Measurements from ENCODE around the gene PRXL2C. TPM values are rescaled to one million over a fixed set of nuclear protein-coding genes. Genes with fewer than 3 reads are reported as not detected.

Gene PRXL2C
- polyA plus RNA-seq, 2 of the 4 experiments (the other 2 are of a cell fraction), result 7.9 to 11.4 TPM

DNA sequence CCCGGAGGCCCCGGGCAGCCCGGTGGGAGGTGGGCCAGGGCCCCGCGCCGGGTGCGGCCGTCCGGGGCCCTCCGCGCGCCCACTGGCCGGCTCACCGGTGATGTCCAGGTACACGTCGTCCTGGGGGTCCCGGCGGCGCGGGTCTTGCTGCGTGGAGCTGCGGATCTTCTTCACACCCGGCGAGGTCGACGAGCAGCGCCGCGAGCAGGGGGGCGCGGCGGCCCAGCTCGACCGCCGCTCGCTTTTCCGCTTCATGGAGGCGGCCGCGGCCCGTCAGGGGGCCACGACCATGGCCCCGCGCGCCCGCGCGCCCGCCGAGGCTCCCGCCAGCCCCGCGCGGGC lies 36.0 kb downstream of the PRXL2C start:
- CTCF ChIA-PET, result interaction anchor here (0.6 to 2.0 kb wide), 14 partner anchors 13 to 297 kb away, joined by 3 to 7 read pairs (median 4); partner anchors contain the start of gene HABP4
- peak overlapping the region; percentile 81 to 95 for H3K27ac ChIP-seq
- ATAC-seq (peak; percentile 9 to 42; a peak in 4 of 6 replicates), DNase-seq (ENCODE audit: low read depth in 1 of 2, low spot score in 1 of 2) (no peak), FAIRE-seq (no peak)
- H3K4me2 ChIP-seq, result peak overlapping the region; percentile 97
- peak overlapping the region; percentile 98 for H3K4me3 ChIP-seq
- POLR2A ChIA-PET, result no interaction called here
- 3% methylated on average over 13 of the region's 54 CpGs for WGBS (ENCODE audit: missing lambda C conversion rate)
- TF ChIP-seq, protein P1, sequence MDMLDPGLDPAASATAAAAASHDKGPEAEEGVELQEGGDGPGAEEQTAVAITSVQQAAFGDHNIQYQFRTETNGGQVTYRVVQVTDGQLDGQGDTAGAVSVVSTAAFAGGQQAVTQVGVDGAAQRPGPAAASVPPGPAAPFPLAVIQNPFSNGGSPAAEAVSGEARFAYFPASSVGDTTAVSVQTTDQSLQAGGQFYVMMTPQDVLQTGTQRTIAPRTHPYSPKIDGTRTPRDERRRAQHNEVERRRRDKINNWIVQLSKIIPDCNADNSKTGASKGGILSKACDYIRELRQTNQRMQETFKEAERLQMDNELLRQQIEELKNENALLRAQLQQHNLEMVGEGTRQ (IDR thresholded peaks at IDR 0.05), result no peak
- TF ChIP-seq RARB (CRISPR knock-in tag; IDR thresholded peaks at IDR 0.05) (no peak), SMC3 (IDR thresholded peaks at IDR 0.05) (no peak), CBX2 (IDR thresholded peaks at IDR 0.05; ENCODE audit: borderline replicate concordance, low read depth) (no peak), MAFK (IDR thresholded peaks at IDR 0.05; ENCODE audit: partially characterized antibody) (no peak), RAD21 (conservative IDR thresholded peaks at IDR 0.05 in 1 of 2, IDR thresholded peaks at IDR 0.05 in 1 of 2) (no peak), CEBPB (IDR thresholded peaks at IDR 0.05) (no peak), EHMT2 (IDR thresholded peaks at IDR 0.05; ENCODE audit: low read depth) (no peak), HDAC2 (IDR thresholded peaks at IDR 0.05) (no peak), ZSCAN20 (CRISPR knock-in tag; IDR thresholded peaks at IDR 0.05) (no peak)
- TF ChIP-seq, protein P2, sequence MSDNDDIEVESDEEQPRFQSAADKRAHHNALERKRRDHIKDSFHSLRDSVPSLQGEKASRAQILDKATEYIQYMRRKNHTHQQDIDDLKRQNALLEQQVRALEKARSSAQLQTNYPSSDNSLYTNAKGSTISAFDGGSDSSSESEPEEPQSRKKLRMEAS (IDR thresholded peaks at IDR 0.05), result no peak
- TF ChIP-seq, protein P3, sequence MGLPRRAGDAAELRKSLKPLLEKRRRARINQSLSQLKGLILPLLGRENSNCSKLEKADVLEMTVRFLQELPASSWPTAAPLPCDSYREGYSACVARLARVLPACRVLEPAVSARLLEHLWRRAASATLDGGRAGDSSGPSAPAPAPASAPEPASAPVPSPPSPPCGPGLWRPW (IDR thresholded peaks at IDR 0.05), result no peak
- TF ChIP-seq, protein P4, sequence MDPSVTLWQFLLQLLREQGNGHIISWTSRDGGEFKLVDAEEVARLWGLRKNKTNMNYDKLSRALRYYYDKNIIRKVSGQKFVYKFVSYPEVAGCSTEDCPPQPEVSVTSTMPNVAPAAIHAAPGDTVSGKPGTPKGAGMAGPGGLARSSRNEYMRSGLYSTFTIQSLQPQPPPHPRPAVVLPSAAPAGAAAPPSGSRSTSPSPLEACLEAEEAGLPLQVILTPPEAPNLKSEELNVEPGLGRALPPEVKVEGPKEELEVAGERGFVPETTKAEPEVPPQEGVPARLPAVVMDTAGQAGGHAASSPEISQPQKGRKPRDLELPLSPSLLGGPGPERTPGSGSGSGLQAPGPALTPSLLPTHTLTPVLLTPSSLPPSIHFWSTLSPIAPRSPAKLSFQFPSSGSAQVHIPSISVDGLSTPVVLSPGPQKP (IDR thresholded peaks at IDR 0.05; ENCODE audit: low read depth, low read length), result no peak
- H3K4me1 ChIP-seq, result peaks cover 18% of the 10 kb centered on the region
- H3K9me3 ChIP-seq, result no peaks in the 10 kb centered on the region

DNA sequence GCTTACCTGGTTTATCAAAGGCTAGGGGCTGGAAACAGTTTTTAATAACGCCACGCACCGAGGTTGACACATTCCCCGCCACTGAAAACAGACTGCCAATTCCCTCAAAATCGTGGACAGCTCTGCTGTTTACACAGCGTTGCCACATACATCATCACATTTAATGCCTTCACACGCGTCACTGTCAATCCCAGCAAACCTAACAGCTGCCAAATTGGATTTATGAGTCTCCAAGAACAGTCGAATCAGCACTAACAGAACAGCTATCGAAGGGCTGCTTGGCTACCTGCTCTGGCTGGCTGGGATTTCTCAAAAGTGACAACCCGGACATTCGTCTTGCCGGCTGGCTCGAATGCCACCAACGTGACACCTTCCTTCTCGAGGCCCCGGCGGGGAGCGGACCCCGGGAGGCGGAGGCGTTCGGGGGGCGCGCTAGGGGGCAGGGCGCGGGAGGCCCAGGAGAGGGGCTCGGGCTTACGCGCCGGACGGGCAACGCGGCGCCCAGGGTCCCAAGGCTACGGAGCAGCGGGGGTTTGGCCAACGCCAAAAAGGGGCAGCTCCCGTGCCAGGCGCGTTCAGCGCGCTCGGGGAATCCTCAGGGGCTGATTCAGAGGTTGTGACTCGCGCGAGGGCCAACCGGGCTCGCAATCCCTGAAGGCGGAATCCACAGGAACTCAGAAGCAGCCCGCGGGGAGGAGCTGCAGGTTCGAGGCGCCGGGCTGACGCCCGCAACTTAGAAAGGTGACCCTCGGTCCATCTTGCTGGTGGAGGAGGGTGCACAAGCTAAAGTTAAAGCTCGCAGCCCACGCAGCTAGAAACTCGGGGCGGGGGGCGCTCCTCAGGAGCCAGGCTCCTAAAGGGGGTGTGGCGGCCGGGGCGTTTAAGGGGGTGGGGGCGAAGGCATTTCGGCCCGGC lies 36.7 kb downstream of the PRXL2C start:
- Histone ChIP-seq H3K4me1 (peaks cover 25% of the 10 kb centered on the region), H3K4me3 (peak overlapping the region; percentile 98), H3K9me3 (no peaks in the 10 kb centered on the region), H3K4me2 (peak overlapping the region; percentile 97), H3K27ac (peak overlapping the region; percentile 81 to 95)
- 16% methylated on average over 27 of the region's 69 CpGs for WGBS (ENCODE audit: missing lambda C conversion rate)
- CTCF ChIA-PET, result interaction anchor here (0.6 to 1.8 kb wide), 14 partner anchors 12 to 291 kb away, joined by 3 to 7 read pairs (median 4); no protein-coding TSS in a partner anchor
- POLR2A ChIA-PET, result no interaction called here
- ATAC-seq, result peak; percentile 48 to 57
- FAIRE-seq, result no peak
- TF ChIP-seq, protein P3 (IDR thresholded peaks at IDR 0.05), result no peak
- TF ChIP-seq PHF8 (IDR thresholded peaks at IDR 0.05; ENCODE audit: borderline replicate concordance, low read depth), result 0 out of 2 replicates have a peak, but pooled peaks have one; percentile 13
- TF ChIP-seq, protein P2 (IDR thresholded peaks at IDR 0.05), result peak; percentile 43
- 0 out of 2 replicates have a peak, but pooled peaks have one; percentile 16 for TF ChIP-seq HOXB5 (CRISPR knock-in tag; IDR thresholded peaks at IDR 0.05)
- no peak for TF ChIP-seq POLR2AphosphoS2 (conservative IDR thresholded peaks at IDR 0.05; ENCODE audit: low read length)
- no peak for TF ChIP-seq ESRRA (IDR thresholded peaks at IDR 0.05; ENCODE audit: borderline replicate concordance, low read length)
- TF ChIP-seq, protein P5, sequence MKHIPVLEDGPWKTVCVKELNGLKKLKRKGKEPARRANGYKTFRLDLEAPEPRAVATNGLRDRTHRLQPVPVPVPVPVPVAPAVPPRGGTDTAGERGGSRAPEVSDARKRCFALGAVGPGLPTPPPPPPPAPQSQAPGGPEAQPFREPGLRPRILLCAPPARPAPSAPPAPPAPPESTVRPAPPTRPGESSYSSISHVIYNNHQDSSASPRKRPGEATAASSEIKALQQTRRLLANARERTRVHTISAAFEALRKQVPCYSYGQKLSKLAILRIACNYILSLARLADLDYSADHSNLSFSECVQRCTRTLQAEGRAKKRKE (CRISPR knock-in tag; IDR thresholded peaks at IDR 0.05; ENCODE audit: low read depth), result no peak
- TF ChIP-seq MAFK (IDR thresholded peaks at IDR 0.05; ENCODE audit: partially characterized antibody), result peak; percentile 90
- TF ChIP-seq, protein P6, sequence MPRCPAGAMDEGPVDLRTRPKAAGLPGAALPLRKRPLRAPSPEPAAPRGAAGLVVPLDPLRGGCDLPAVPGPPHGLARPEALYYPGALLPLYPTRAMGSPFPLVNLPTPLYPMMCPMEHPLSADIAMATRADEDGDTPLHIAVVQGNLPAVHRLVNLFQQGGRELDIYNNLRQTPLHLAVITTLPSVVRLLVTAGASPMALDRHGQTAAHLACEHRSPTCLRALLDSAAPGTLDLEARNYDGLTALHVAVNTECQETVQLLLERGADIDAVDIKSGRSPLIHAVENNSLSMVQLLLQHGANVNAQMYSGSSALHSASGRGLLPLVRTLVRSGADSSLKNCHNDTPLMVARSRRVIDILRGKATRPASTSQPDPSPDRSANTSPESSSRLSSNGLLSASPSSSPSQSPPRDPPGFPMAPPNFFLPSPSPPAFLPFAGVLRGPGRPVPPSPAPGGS (IDR thresholded peaks at IDR 0.05), result no peak
- TF ChIP-seq, protein P7, sequence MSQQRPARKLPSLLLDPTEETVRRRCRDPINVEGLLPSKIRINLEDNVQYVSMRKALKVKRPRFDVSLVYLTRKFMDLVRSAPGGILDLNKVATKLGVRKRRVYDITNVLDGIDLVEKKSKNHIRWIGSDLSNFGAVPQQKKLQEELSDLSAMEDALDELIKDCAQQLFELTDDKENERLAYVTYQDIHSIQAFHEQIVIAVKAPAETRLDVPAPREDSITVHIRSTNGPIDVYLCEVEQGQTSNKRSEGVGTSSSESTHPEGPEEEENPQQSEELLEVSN (IDR thresholded peaks at IDR 0.05; ENCODE audit: borderline replicate concordance, low read depth), result peak; percentile 32; the same call in 1 of the 2 replicates
- no peak for TF ChIP-seq TP53 (CRISPR knock-in tag; IDR thresholded peaks at IDR 0.05)
- TF ChIP-seq RARB (CRISPR knock-in tag; IDR thresholded peaks at IDR 0.05), result no peak
- no peak for TF ChIP-seq EP300 (IDR thresholded peaks at IDR 0.05)
- no peak for TF ChIP-seq ZFP36 (IDR thresholded peaks at IDR 0.05; ENCODE audit: borderline replicate concordance, partially characterized antibody)
- DNase-seq (ENCODE audit: low read depth in 1 of 2, low spot score in 1 of 2), result peak; percentile 29 to 48
